Measurements from ENCODE around the gene OAS3.

- TF ChIP-seq CTCF (IDR thresholded peaks at IDR 0.05 in 8 of 11, conservative IDR thresholded peaks at IDR 0.05 in 3 of 11) (no peak), POLR2A (IDR thresholded peaks at IDR 0.05) (no peak)
Measured at GRCh38 chr12:112908548-112908947, 29.7 kb upstream of the OAS3 start.

All from spleen (tissue), 7 donors.